AG09319 (cell line): ENCODE data around the gene PSAT1.

Experiments used
- DNase-seq: peaks from one replicate; pipeline ENCODE4 v3.0.0-alpha.2; 2010; ENCODE audit warnings: low read depth; ENCODE audit errors: extremely low read depth
- CTCF ChIP-seq: IDR thresholded peaks from 2 replicates; pipeline ENCODE4 v1.5.1; 2011; ENCODE audit warnings: low read depth, mild to moderate bottlenecking, inconsistent platforms, low read length, moderate library complexity

The PSAT1 gene

GRCh38 chr9:78286125-78286524 is 10.8 kb upstream of the PSAT1 start:
- TF ChIP-seq CTCF: no peak
- DNase-seq: no peak

DNA sequence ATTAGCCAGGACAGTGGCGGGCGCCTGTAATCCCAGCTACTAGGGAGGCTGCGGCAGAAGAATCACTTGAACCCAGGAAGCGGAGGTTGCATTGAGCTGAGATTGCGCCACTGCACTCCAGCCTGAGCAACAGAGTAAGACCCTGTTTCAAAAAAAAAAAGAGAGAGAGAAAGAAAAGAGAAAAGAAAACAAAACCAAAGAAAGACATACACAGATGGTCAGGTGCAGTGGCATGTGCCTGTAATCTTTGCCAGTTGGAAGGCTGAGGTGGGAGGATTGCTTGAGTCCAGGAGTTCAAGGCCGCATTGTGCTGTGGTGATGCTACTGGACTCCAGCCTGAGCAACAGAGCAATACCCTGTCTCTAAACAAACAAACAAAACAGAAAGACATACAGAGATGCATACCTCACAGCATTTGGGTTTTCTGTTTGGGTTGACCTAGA is 10.0 kb upstream of the PSAT1 start:
- TF ChIP-seq CTCF: no peak
- no peak for DNase-seq

DNA sequence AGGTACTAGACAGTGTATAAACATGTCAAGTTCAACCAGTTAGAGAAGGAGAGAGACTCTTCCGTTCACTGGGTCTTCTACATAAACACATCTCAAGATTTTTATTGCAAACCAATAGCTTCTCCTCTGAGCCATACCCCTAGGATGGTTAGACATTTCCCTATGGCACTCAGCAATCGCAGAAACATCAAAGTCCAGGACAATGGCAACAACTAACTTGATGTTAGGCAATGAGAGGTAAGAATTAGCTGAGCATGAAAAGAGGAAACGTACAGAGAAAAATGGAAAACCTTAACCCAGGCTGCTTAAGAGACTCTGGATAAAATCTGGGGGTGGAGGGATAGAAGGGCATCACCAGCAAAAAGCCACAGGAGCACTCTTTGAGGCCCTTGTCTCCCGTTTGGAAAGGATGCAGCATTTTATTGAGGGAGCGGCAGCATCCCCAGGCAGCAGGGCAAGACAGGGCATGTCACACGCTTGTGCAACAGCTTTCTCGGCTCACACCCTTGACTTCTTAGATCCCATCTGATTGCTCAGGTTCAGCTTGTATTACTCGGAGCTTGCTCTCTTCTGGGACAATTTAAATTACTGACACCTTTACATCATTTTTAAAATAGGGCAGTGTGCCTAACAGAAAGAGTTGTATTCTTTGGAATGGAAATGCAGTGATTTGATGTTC is 8.6 kb upstream of the PSAT1 start:
- DNase-seq: no peak
- no peak for TF ChIP-seq CTCF

- TF ChIP-seq CTCF: no peak
- no peak for DNase-seq
Observed at GRCh38 chr9:78289474-78289873, 7.5 kb upstream of the PSAT1 start.

DNA sequence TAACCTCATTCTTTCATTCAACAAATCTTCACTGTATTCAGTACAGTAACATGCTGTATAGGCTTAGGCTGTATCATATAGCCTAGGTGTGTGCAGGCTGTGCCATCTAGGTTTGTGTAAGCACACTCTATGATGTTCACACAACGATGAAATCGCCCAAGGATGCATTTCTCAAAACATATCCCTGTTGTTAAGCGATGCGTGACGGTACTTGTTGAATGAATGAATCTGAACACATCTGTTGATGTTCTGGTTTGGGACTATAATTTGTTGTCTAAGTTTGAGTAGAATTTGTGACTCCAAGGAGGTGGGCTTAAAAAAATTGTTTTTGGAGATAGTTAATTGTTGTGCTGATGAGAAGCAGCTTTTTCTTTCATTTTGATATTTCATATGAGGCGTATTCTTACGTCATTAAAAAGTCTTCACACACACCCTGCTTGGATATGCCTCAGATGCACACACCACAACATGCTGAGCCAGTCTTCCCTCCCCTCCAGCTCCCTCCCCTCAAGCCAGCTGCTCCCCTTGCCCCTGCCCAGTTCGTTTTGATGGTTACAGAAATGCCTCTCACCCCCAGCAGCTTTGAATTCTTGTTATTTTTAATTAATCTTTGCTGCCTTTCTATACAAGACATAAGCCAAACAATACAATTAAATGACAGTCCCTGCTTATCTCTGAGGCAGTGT is 5.5 kb upstream of the PSAT1 start:
- TF ChIP-seq CTCF: no peak
- DNase-seq: no peak

GRCh38 chr9:78292026-78292425 is 4.9 kb upstream of the PSAT1 start:
- no peak for TF ChIP-seq CTCF
- no peak for DNase-seq

GRCh38 chr9:78292716-78293497 is 4.0 kb upstream of the PSAT1 start:
- DNase-seq: no peak
- no peak for TF ChIP-seq CTCF
